Erythroblast (primary cell): ENCODE measurements around the gene RIMS1.

Experiments
- GATA1 ChIP-seq: IDR thresholded peaks from 2 replicates; pipeline ENCODE4 v1.6.1; 2011; ENCODE audit warnings: low read depth, mild to moderate bottlenecking, control low read depth, low read length, moderate library complexity
- POLR2A ChIP-seq: IDR thresholded peaks from 2 replicates; pipeline ENCODE4 v1.6.1; 2011; ENCODE audit warnings: mild to moderate bottlenecking, low read length

- TF ChIP-seq POLR2A (no peak), GATA1 (no peak)
These were observed 174.9 kb downstream of the RIMS1 start for GRCh38 chr6:72061286-72061685.
